ENCODE data around the gene ENTPD6. TPM values are rescaled to one million over a fixed set of nuclear protein-coding genes. Genes with fewer than 3 reads are reported as not detected.

The ENTPD6 gene
- total RNA-seq, 1 donor from 2014 or later: 46.3 TPM

- no peak for DNase-seq (ENCODE audit: extremely low read depth, low read depth, low spot score)
These were observed 7.9 kb upstream of the ENTPD6 start for GRCh38 chr20:25187635-25188034.

- no peak for DNase-seq (ENCODE audit: extremely low read depth, low read depth, low spot score)
These were observed 7.3 kb upstream of the ENTPD6 start for GRCh38 chr20:25188218-25188617.

- DNase-seq (ENCODE audit: extremely low read depth, low read depth, low spot score): no peak
These were observed 4.5 kb upstream of the ENTPD6 start for GRCh38 chr20:25191051-25191450.

- no peak for DNase-seq (ENCODE audit: extremely low read depth, low read depth, low spot score)
These were observed 3.8 kb upstream of the ENTPD6 start for GRCh38 chr20:25191689-25192088.

- DNase-seq (ENCODE audit: extremely low read depth, low read depth, low spot score): no peak
These were observed 1.7 kb upstream of the ENTPD6 start for GRCh38 chr20:25193843-25194242.

GRCh38 chr20:25194333-25194972 lies 1.1 kb upstream of the ENTPD6 start:
- no peak for DNase-seq (ENCODE audit: extremely low read depth, low read depth, low spot score)

GRCh38 chr20:25195962-25196785 lies 662 bp downstream of the ENTPD6 start:
- DNase-seq (ENCODE audit: extremely low read depth, low read depth, low spot score): no peak

- DNase-seq (ENCODE audit: extremely low read depth, low read depth, low spot score): no peak
These were observed 1.2 kb downstream of the ENTPD6 start for GRCh38 chr20:25196786-25197120.

- DNase-seq (ENCODE audit: extremely low read depth, low read depth, low spot score): no peak
These were observed 1.8 kb downstream of the ENTPD6 start for GRCh38 chr20:25197183-25197869.

GRCh38 chr20:25197870-25198190 lies 2.3 kb downstream of the ENTPD6 start:
- no peak for DNase-seq (ENCODE audit: extremely low read depth, low read depth, low spot score)

- DNase-seq (ENCODE audit: extremely low read depth, low read depth, low spot score): no peak
These were observed 3.3 kb downstream of the ENTPD6 start for GRCh38 chr20:25198663-25199383.

- DNase-seq (ENCODE audit: extremely low read depth, low read depth, low spot score): no peak
These were observed 4.2 kb downstream of the ENTPD6 start for GRCh38 chr20:25199473-25200260.

- DNase-seq (ENCODE audit: extremely low read depth, low read depth, low spot score): no peak
These were observed 7.6 kb downstream of the ENTPD6 start for GRCh38 chr20:25203089-25203488.

GRCh38 chr20:25203871-25204320 lies 8.4 kb downstream of the ENTPD6 start:
- DNase-seq (ENCODE audit: extremely low read depth, low read depth, low spot score): no peak

- DNase-seq (ENCODE audit: extremely low read depth, low read depth, low spot score): no peak
These were observed 9.2 kb downstream of the ENTPD6 start for GRCh38 chr20:25204550-25205276.

- DNase-seq (ENCODE audit: extremely low read depth, low read depth, low spot score): no peak
These were observed 10.0 kb downstream of the ENTPD6 start for GRCh38 chr20:25205277-25206062.

GRCh38 chr20:25206063-25206403 lies 10.5 kb downstream of the ENTPD6 start:
- DNase-seq (ENCODE audit: extremely low read depth, low read depth, low spot score): no peak

GRCh38 chr20:25206548-25206947 lies 11.0 kb downstream of the ENTPD6 start:
- DNase-seq (ENCODE audit: extremely low read depth, low read depth, low spot score): no peak

All from glomerular endothelial cell (primary cell).